H1 (cell line): ENCODE data around the gene ATMIN. TPM values are rescaled to one million over a fixed set of nuclear protein-coding genes. Genes with fewer than 3 reads are reported as not detected.

ENCODE experiments used
- polyA plus RNA-seq, 7 experiments: library from polyadenylated mRNA; depleted of rRNA in 3 of 7; stranded (reverse) in 5 of 7; unstranded in 2 of 7; fragments of >200 nt in 5 of 7; fragments of 200-250 nt in 2 of 7; gene quantifications; 1 replicate in 5 of 7; 2 replicates in 1 of 7; 4 replicates in 1 of 7; pipeline versions ENCODE4 v1.2.1 to v1.2.3, GENCODE V29; 2011 to 2013; ENCODE audit warnings: missing spikeins in 2 of 7, mixed read lengths in 2 of 7
- small RNA-seq: library from polyadenylated mRNA; stranded (forward); fragments of <200 nt; extraction: miRNeasy Mini kit (QIAGEN cat#:217004); gene quantifications from one replicate; pipeline ENCODE3, GENCODE V24; 2013; ENCODE audit not compliant: insufficient read depth
- total RNA-seq: library from RNA; stranded (reverse); fragmentation: NEBNext Ultra II Directional; extraction: Animal tissue kit (Norgen Biotek cat#: 25700); gene quantifications from 2 replicates; pipeline ENCODE4 v1.2.1, GENCODE V29; 2021

Gene ATMIN
- total and polyA plus RNA-seq, 2 of the 8 experiments (the other 6 are each of a cell fraction or from before 2014, with no cell fraction given) = 34.8 to 59.8 TPM

Small RNA genes lying within 50 kb of the gene (small RNA-seq; reads per million reads assigned to genes)
- not detected for gene AC092718.3

Other genes starting within 250 kb of the ATMIN start
- 5.3 and 6.0 TPM in 2 replicates for gene CDYL2, start 231.2 kb upstream of the ATMIN start, total RNA-seq
- gene CDYL2, start 231.2 kb upstream of the ATMIN start, polyA plus RNA-seq (2011; rRNA removed) = 0.33 and 0.38 TPM in 2 replicates
- 66.6 and 69.3 TPM in 2 replicates for gene CMC2, start 29.0 kb upstream of the ATMIN start, total RNA-seq
- gene CMC2, start 29.0 kb upstream of the ATMIN start, polyA plus RNA-seq (2011; rRNA removed) = 98.1 and 116 TPM in 2 replicates
- gene CENPN, start 28.6 kb upstream of the ATMIN start, total RNA-seq = 57.2 and 67.0 TPM in 2 replicates
- gene CENPN, start 28.6 kb upstream of the ATMIN start, polyA plus RNA-seq (2011; rRNA removed) = 28.2 and 32.8 TPM in 2 replicates
- 0.60 and 1.1 TPM in 2 replicates for gene C16orf46, start 41.4 kb downstream of the ATMIN start, total RNA-seq
- 0.48 and 0.52 TPM in 2 replicates for gene C16orf46, start 41.4 kb downstream of the ATMIN start, polyA plus RNA-seq (2011; rRNA removed)
- 103 and 108 TPM in 2 replicates for gene GCSH, start 60.6 kb downstream of the ATMIN start, total RNA-seq
- 25.1 and 28.2 TPM in 2 replicates for gene GCSH, start 60.6 kb downstream of the ATMIN start, polyA plus RNA-seq (2011; rRNA removed)
- gene BCO1, start 202.8 kb downstream of the ATMIN start, total RNA-seq = 0.23 TPM in 1 of 2 replicates, not detected in the other
- 0.21 and 0.28 TPM in 2 replicates for gene BCO1, start 202.8 kb downstream of the ATMIN start, polyA plus RNA-seq (2011; rRNA removed)